HG02938 (cell line): ENCODE results near the gene CFL2.
"Not testable (repeated sequence)": the region's sequence is repeated elsewhere in the genome, so short reads cannot be mapped to it uniquely, and the experiment has no call there.

ENCODE experiments used
- ATAC-seq: cut with Tn5 transposase; IDR thresholded peaks from one replicate; pipeline ENCODE4 v1.9.1; 2021; ENCODE audit warnings: mild to moderate bottlenecking, moderate library complexity; ENCODE audit not compliant: unreplicated experiment

CFL2 gene

GRCh38 chr14:34714320-34715126 lies at the start of gene CFL2:
Gene CFL2 (minus strand): TSS chr14:34714593. CDS start chr14:34714540, 53 bp downstream.
- ATAC-seq, result peak; percentile 66

DNA sequence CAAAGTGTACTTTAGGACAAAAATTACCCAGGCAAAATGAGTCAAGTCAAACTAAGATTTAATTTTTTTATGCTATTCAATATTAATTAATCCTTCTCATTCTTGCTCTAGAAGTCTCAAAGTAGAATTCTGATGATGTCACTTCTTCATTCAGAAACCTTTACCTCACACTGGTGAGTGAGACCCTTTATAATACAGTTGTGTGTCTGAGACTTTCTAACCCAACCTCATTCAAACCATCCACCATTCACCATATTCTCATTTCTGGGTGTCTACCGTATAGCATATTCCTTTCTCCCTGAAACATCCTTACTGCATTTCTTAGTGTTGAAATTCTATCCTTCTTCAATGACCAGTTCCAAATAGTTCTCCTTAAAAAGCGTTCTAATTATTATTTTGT lies 40.8 kb upstream of the CFL2 start:
- no peak for ATAC-seq

- no peak for ATAC-seq
Observed at GRCh38 chr14:34754687-34755086, 40.3 kb upstream of the CFL2 start.

DNA sequence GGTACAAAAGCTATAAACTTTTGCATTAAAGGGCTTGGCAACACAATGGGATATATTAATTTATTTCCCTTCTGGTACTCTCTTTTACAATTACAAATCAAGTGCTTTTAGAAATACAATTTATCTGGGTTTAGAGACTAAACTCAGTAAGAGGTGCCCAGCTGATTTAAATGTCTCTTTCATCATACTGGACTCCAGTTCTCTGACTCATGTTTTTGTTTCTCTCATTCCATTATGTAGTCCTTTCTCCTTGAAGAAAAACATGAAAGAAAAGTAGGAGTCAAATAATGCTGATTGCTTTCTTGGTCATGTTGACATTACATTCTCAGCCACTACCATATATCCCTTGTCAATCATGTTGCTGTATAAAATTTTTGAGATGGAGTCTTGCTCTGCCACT lies 36.3 kb upstream of the CFL2 start:
- no peak for ATAC-seq

GRCh38 chr14:34750233-34750632 lies 35.8 kb upstream of the CFL2 start:
- no peak for ATAC-seq

DNA sequence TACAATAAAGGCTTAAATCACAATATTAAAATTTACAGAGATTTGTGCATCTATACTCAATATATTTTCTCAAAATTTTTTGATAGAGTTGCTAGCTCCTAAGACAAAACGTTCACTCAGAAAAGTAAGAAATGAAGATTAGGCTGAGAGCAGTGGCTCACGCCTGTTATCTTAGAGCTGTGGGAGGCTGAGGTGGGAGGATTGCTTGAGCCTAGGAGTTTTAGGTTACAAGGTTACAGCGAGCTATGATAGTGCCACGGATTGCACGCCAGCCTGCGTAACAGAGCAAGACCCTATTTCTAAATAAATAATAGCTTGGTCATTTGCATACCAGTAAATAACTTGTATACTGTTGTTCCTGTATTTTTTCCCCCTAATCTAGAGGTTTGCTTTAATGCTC lies 35.0 kb upstream of the CFL2 start:
- no peak for ATAC-seq

GRCh38 chr14:34742270-34743115 lies 28.1 kb upstream of the CFL2 start:
- ATAC-seq, result no peak

DNA sequence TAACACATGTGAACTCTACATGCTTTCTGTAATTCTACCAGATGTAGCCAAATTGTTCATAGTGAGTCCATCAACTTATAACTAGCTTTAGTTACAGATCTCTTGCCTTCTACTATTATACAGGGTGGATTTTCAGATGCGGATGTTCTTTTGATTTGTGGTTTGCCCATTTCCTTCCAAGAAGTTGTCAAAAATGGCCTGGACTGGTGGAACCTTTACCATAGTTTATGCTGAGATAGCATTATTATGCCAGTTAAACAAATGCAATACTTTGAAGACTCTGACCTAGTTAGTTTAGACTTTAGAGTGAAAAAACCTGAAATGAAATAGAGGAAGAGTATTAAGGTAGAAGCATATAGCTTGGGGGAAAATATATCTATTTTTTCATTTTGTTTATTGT lies 27.4 kb upstream of the CFL2 start:
- ATAC-seq, result no peak

- not testable (repeated sequence) for ATAC-seq
Observed at GRCh38 chr14:34740139-34740538, 25.7 kb upstream of the CFL2 start.

- not testable (repeated sequence) for ATAC-seq
Observed at GRCh38 chr14:34737079-34737478, 22.7 kb upstream of the CFL2 start.

GRCh38 chr14:34733245-34733644 lies 18.9 kb upstream of the CFL2 start:
- no peak for ATAC-seq

DNA sequence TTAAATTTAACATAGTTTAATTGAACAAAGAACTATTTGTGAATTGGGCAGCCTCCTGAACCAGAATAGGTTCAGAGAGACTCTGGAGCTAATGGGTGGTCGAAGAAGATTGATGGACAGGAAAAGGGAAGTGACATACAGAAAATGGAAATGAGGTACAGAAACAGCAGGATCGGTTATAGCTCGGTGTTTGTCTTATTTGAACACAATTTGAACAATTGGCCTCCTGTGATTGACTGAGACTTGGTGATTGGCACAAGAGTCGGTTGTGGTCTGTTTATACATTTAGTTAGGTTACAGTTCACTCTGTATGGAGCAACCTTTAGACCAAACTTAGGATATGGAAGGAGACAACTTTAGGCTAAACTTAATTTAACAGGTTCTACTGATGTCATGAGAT lies 18.4 kb upstream of the CFL2 start:
- ATAC-seq, result no peak

DNA sequence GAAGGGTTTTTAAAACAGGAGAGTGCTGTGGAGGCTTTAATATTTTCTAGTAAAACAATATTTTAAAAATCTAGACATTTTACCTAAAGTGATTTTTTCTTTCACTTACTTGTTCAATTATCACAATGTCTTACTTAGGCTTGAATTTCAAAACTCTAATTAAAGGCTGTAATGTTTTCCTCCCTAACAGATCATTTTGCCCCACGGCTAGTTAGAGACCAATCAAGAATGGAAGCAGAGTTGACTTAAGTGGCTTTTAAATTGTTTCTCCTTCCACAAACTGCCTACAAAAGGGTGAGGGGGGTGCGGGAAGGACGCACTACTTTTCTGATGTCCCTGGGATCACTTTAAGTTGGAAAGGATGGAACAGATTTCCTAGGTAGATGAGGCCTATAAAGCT lies 9.5 kb upstream of the CFL2 start:
- ATAC-seq, result no peak

- no peak for ATAC-seq
Observed at GRCh38 chr14:34722723-34723545, 8.5 kb upstream of the CFL2 start.

GRCh38 chr14:34721129-34721528 lies 6.7 kb upstream of the CFL2 start:
- no peak for ATAC-seq

- ATAC-seq, result no peak
Observed at GRCh38 chr14:34718750-34719304, 4.4 kb upstream of the CFL2 start.

- no peak for ATAC-seq
Observed at GRCh38 chr14:34715127-34715863, 902 bp upstream of the CFL2 start.

DNA sequence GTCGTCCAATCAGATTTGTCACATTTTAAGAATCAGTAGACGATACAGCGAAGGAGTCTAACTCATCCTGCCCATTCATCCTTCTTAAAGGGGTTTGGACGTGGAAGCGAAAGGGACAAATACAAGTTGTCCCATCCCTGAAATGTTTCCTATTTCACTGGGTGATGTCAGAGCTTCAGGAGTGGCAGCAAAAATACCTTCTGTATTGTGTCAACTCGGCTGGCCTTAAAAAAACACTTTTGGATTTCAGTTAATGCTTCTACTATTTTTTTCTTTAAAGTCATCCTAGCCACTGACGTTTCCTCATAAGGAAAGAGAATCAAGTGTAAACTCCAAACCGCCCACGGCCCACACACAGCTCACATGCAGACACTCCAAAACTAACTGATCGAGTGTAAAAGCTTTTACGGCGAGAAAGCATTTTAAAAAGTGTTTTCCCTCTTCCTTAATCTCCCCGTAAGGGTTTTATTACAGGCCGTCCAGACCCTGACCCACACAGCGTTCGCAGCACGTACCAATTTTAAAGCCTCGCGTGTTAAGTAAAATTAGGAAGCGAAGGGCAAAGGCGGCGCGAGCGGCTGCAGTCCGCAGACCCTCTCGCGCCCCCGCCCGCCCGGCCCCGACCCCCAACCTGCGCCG lies 593 bp downstream of the CFL2 start:
- ATAC-seq, result peak; percentile 13

DNA sequence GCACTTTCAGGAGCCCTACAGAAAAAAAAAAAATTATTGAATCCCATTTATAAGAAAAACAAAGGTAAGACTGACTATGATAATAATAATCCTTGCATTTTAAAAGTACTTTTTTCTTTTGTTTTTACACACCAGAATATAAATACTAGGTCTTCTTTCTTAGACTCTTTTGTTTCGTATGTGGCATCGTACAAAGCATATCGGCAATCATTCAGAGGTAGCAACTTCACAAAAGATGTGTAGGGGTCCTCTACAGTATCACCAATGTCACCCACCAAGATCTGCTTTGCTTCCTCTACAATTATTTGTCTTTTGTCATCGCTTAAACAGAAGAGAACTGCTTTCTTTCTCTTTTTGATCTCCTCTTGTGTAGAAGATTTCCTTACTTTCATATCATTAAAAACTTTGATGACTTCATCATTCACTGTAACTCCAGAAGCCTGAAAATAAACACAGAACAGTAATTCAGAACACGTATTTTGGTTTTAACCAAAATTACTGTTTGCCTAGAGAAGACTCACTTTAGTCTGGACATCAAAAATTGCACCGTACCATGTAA lies 1.2 kb downstream of the CFL2 start:
- no peak for ATAC-seq
